Measurements from ENCODE around the gene COG8. TPM values are rescaled to one million over a fixed set of nuclear protein-coding genes. Genes with fewer than 3 reads are reported as not detected.

The COG8 gene
- total RNA-seq, 1 donor from 2014 or later = 32.4 TPM

DNA sequence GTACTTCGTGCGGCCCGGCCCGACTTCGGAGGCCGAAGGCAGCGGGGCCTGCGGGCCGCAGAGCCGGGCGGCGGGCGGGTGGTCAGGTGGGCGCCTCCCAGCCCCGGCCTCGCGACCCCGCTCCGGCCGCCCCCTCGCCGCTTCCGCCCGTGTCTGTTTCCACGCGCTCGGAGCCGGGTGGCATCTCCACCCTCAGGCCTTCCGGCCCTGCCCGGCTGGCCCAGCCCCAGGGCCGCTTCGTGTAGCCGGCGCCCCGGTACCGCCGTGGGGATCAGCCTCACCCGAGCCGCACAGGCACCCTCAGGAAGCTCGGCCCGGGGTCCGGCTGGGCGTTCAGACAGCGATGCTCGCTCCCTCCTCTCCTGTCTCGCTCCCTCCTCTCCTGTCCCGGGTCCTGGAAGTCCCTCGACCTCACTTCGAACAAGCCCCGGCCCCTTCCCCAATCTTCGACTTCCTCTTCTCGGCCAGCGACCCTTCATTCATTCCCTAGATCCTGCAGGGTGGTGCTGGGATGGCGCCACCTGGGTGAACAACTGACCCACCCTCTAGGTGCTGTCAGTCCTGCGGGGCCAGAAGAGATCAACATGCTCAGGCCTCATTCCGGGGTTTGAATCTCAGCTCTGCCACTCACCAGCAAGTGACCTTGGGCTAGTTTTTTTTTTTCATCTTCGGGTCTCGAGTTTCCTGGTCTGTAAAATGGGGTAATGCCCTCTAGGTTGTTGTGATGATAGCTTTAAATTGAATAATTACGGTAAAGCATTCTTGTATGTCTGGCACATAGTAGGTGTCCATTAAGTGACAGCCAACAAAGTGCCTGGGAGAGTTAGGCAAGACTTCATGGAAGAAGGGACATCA is 27.6 kb downstream of the COG8 start:
- Mint-ChIP-seq H3K9me3 (ENCODE audit: unreplicated experiment) (no peaks in the 10 kb centered on the region), H3K4me1 (ENCODE audit: low read depth, unreplicated experiment) (no peaks in the 10 kb centered on the region), H3K27ac (ENCODE audit: unreplicated experiment) (peak overlapping the region; percentile 95), H3K36me3 (ENCODE audit: low read depth, unreplicated experiment) (peaks cover 11% of the 10 kb centered on the region), H3K4me3 (ENCODE audit: unreplicated experiment) (peak overlapping the region; percentile 98), H3K27me3 (ENCODE audit: low read depth, unreplicated experiment) (no peaks in the 10 kb centered on the region)
- FAIRE-seq (no peak), DNase-seq (ENCODE audit: low read depth) (no peak)
- TF ChIP-seq, protein P1, sequence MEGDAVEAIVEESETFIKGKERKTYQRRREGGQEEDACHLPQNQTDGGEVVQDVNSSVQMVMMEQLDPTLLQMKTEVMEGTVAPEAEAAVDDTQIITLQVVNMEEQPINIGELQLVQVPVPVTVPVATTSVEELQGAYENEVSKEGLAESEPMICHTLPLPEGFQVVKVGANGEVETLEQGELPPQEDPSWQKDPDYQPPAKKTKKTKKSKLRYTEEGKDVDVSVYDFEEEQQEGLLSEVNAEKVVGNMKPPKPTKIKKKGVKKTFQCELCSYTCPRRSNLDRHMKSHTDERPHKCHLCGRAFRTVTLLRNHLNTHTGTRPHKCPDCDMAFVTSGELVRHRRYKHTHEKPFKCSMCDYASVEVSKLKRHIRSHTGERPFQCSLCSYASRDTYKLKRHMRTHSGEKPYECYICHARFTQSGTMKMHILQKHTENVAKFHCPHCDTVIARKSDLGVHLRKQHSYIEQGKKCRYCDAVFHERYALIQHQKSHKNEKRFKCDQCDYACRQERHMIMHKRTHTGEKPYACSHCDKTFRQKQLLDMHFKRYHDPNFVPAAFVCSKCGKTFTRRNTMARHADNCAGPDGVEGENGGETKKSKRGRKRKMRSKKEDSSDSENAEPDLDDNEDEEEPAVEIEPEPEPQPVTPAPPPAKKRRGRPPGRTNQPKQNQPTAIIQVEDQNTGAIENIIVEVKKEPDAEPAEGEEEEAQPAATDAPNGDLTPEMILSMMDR (IDR thresholded peaks at IDR 0.05; ENCODE audit: insufficient read depth, low read depth, low read length) = no peak
- no peak for TF ChIP-seq EZH2 (IDR thresholded peaks at IDR 0.05; ENCODE audit: insufficient read depth, low read length)
- H2AFZ ChIP-seq (ENCODE audit: low read depth, low read length) = peak overlapping the region; percentile 45
- peak overlapping the region; percentile 75 for H3K27ac ChIP-seq (ENCODE audit: low read depth, low read length)
- H3K4me3 ChIP-seq (ENCODE audit: insufficient read depth, low read depth, low read length) = peak overlapping the region; percentile 88
- H3K36me3 ChIP-seq (ENCODE audit: insufficient read depth, low read length) = peaks cover 12% of the 10 kb centered on the region
- peaks cover 35% of the 10 kb centered on the region for H4K20me1 ChIP-seq (ENCODE audit: insufficient read depth, low read length)
- H3K27me3 ChIP-seq (ENCODE audit: insufficient read depth, low read length) = no peaks in the 10 kb centered on the region
- peaks cover 15% of the 10 kb centered on the region for H3K4me1 ChIP-seq (ENCODE audit: insufficient read depth, low read length)
- peaks cover 52% of the 10 kb centered on the region for H3K79me2 ChIP-seq (ENCODE audit: insufficient read depth, low read length)
- H3K4me2 ChIP-seq (ENCODE audit: low read length) = peak overlapping the region; percentile 99
- peak overlapping the region; percentile 93 for H3K9ac ChIP-seq (ENCODE audit: low read length)
- no peaks in the 10 kb centered on the region for H3K9me3 ChIP-seq (ENCODE audit: insufficient read depth, low read depth, low read length)

- Histone ChIP-seq H3K27ac (ENCODE audit: low read depth, low read length) (peak within 1 kb of the TSS; percentile 75), H3K4me1 (ENCODE audit: insufficient read depth, low read length) (peaks cover 15% of the 10 kb centered on the region), H3K36me3 (ENCODE audit: insufficient read depth, low read length) (peaks cover 6% of the 10 kb centered on the region), H2AFZ (ENCODE audit: low read depth, low read length) (peak within 1 kb of the TSS; percentile 90), H3K9ac (ENCODE audit: low read length) (peak within 1 kb of the TSS; percentile 93), H4K20me1 (ENCODE audit: insufficient read depth, low read length) (peaks cover 35% of the 10 kb centered on the region), H3K4me3 (ENCODE audit: insufficient read depth, low read depth, low read length) (peak within 1 kb of the TSS; percentile 88), H3K27me3 (ENCODE audit: insufficient read depth, low read length) (no peaks in the 10 kb centered on the region), H3K4me2 (ENCODE audit: low read length) (peak within 1 kb of the TSS; percentile 99), H3K9me3 (ENCODE audit: insufficient read depth, low read depth, low read length) (no peaks in the 10 kb centered on the region), H3K79me2 (ENCODE audit: insufficient read depth, low read length) (peaks cover 46% of the 10 kb centered on the region)
- FAIRE-seq (no peak), DNase-seq (ENCODE audit: low read depth) (peak; percentile 78)
- Mint-ChIP-seq H3K27ac (ENCODE audit: unreplicated experiment) (peak within 1 kb of the TSS; percentile 95), H3K9me3 (ENCODE audit: unreplicated experiment) (no peaks in the 10 kb centered on the region), H3K27me3 (ENCODE audit: low read depth, unreplicated experiment) (no peaks in the 10 kb centered on the region), H3K36me3 (ENCODE audit: low read depth, unreplicated experiment) (peaks cover 5% of the 10 kb centered on the region), H3K4me1 (ENCODE audit: low read depth, unreplicated experiment) (no peaks in the 10 kb centered on the region), H3K4me3 (ENCODE audit: unreplicated experiment) (peak within 1 kb of the TSS; percentile 98)
- TF ChIP-seq, protein P1 (IDR thresholded peaks at IDR 0.05; ENCODE audit: insufficient read depth, low read depth, low read length) = peak; percentile 41
- TF ChIP-seq EZH2 (IDR thresholded peaks at IDR 0.05; ENCODE audit: insufficient read depth, low read length) = no peak
These were observed 28.5 kb downstream of the COG8 start, which contains the start of gene VPS4A for GRCh38 chr16:69310653-69311532. Gene VPS4A (plus strand): TSS chr16:69311350. CDS start chr16:69311512, 162 bp downstream.

All from astrocyte (in vitro differentiated cells and primary cell).